IMR-90 (cell line): ENCODE measurements around the gene ITIH6. TPM values are rescaled to one million over a fixed set of nuclear protein-coding genes. Genes with fewer than 3 reads are reported as not detected.
"Not testable (repeated sequence)": the region's sequence is repeated elsewhere in the genome, so short reads cannot be mapped to it uniquely, and the experiment has no call there.

Experiments
- ATAC-seq: fragments of 200-7000 bp; cut with Tn5 transposase; 2 replicates; pipeline ENCODE4 v1.9.1; 2020; ENCODE audit warnings: low read depth, mild to moderate bottlenecking, moderate library complexity
- BruUV-seq: library from RNA; stranded (reverse); fragments of 400-500 nt; replicated peaks from 2 replicates; lab custom pipeline; 2021; lab: Mats Ljungman, UMichigan
- CTCF ChIA-PET: fragments of 300-600 bp; formaldehyde crosslinking; extraction: SDS; loops from one replicate; lab custom pipeline; 2021; ENCODE audit warnings: antibody characterized with exemption; lab: Yijun Ruan, JAX
- POLR2A ChIA-PET: fragments of 300-600 bp; sonication (Branson Sonifier 250); formaldehyde crosslinking; loops from one replicate; lab custom pipeline; 2022; ENCODE audit warnings: antibody characterized with exemption; ENCODE audit not compliant: unreplicated experiment; lab: Charles Lee
- DNase-seq: peaks from one replicate; pipeline ENCODE4 v3.0.0; 2013
- H2AFZ ChIP-seq: replicated peaks from 2 replicates; pipeline ENCODE3; 2013; ENCODE audit warnings: low read length, mild to moderate bottlenecking; ENCODE audit not compliant: poor library complexity
- H2AK5ac ChIP-seq: 2 replicates; pipeline ENCODE4 v1.6.1; 2013; ENCODE audit warnings: low read depth, low read length, inconsistent platforms
- H2AK9ac ChIP-seq: replicated peaks from 2 replicates; pipeline ENCODE3; 2013; ENCODE audit warnings: mild to moderate bottlenecking, low read depth, low read length, moderate library complexity; ENCODE audit not compliant: poor library complexity
- H2BK120ac ChIP-seq: 2 replicates; pipeline ENCODE4 v1.6.1; 2013; ENCODE audit warnings: low read depth, low read length, inconsistent platforms
- H2BK15ac ChIP-seq: 3 replicates; pipeline ENCODE4 v1.6.1; 2013; ENCODE audit warnings: low read depth, low read length, inconsistent platforms
- H2BK20ac ChIP-seq: 2 replicates; pipeline ENCODE4 v1.6.1; 2013; ENCODE audit warnings: low read depth, mild to moderate bottlenecking, inconsistent platforms, low read length, moderate library complexity
- H2BK5ac ChIP-seq: 2 replicates; pipeline ENCODE4 v1.6.1; 2013; ENCODE audit warnings: mild to moderate bottlenecking, low read depth, low read length, inconsistent platforms; ENCODE audit not compliant: poor library complexity, severe bottlenecking
- H3K14ac ChIP-seq: replicated peaks from 2 replicates; pipeline ENCODE4 v1.6.1; 2013; ENCODE audit warnings: low read depth, low read length, inconsistent platforms
- H3K18ac ChIP-seq: 2 replicates; pipeline ENCODE4 v1.6.1; 2013; ENCODE audit warnings: low read depth, low read length, control low read depth
- H3K23ac ChIP-seq: 2 replicates; pipeline ENCODE4 v1.6.1; 2013; ENCODE audit warnings: low read depth, low read length, inconsistent platforms
- H3K27ac ChIP-seq: 2 replicates; pipeline ENCODE4 v1.5.1; 2013; ENCODE audit warnings: mild to moderate bottlenecking, control low read depth, low read length; ENCODE audit not compliant: insufficient read depth
- H3K27me3 ChIP-seq: 2 replicates; pipeline ENCODE4 v1.6.1; 2013; ENCODE audit warnings: low read length; ENCODE audit not compliant: control insufficient read depth, insufficient read depth
- H3K36me3 ChIP-seq: 2 replicates; pipeline ENCODE4 v1.6.1; 2013; ENCODE audit warnings: low read length, mixed read lengths; ENCODE audit not compliant: control insufficient read depth, insufficient read depth
- H3K4ac ChIP-seq: 2 replicates; pipeline ENCODE4 v1.6.1; 2013; ENCODE audit warnings: low read depth, low read length, inconsistent platforms
- H3K4me1 ChIP-seq: 2 replicates; pipeline ENCODE4 v1.6.1; 2013; ENCODE audit warnings: low read length, mixed read lengths; ENCODE audit not compliant: control insufficient read depth, insufficient read depth
- H3K4me2 ChIP-seq: 2 replicates; pipeline ENCODE4 v1.6.1; 2013; ENCODE audit warnings: low read depth, mild to moderate bottlenecking, control low read depth, low read length, moderate library complexity
- H3K4me3 ChIP-seq: 2 replicates; pipeline ENCODE4 v1.5.1; 2013; ENCODE audit warnings: low read depth, mild to moderate bottlenecking, control low read depth, low read length, moderate library complexity; ENCODE audit not compliant: insufficient read depth
- H3K56ac ChIP-seq: 2 replicates; pipeline ENCODE4 v1.6.1; 2013; ENCODE audit warnings: low read length, inconsistent platforms; ENCODE audit not compliant: insufficient read depth; ENCODE audit errors: extremely low read depth
- H3K79me1 ChIP-seq, 2 experiments: 2 replicates each; pipeline ENCODE4 v1.6.1; 2013; ENCODE audit warnings: low read length in 2 of 2, inconsistent platforms in 1 of 2, low read depth in 1 of 2
- H3K9ac ChIP-seq: 2 replicates; pipeline ENCODE4 v1.6.1; 2013; ENCODE audit warnings: low read depth, low read length, control low read depth
- H3K9me1 ChIP-seq: 2 replicates; pipeline ENCODE4 v1.6.1; 2013; ENCODE audit warnings: low read length, inconsistent platforms; ENCODE audit not compliant: insufficient read depth
- H3K9me3 ChIP-seq: 2 replicates; pipeline ENCODE4 v1.6.1; 2013; ENCODE audit warnings: low read length; ENCODE audit not compliant: control insufficient read depth, insufficient read depth
- H4K20me1 ChIP-seq: 2 replicates; pipeline ENCODE4 v1.6.1; 2013; ENCODE audit warnings: low read length, inconsistent platforms; ENCODE audit not compliant: insufficient read depth
- H4K5ac ChIP-seq: 2 replicates; pipeline ENCODE4 v1.6.1; 2013; ENCODE audit warnings: mild to moderate bottlenecking, low read depth, low read length, control low read depth
- H4K8ac ChIP-seq, 2 experiments: 2 replicates each; pipeline ENCODE4 v1.6.1; 2013; ENCODE audit warnings: low read depth in 2 of 2, low read length in 2 of 2, control low read depth in 1 of 2, inconsistent platforms in 1 of 2
- H4K91ac ChIP-seq: 2 replicates; pipeline ENCODE4 v1.6.1; 2013; ENCODE audit warnings: low read depth, low read length, inconsistent platforms; ENCODE audit not compliant: insufficient read depth
- WGBS, 2 experiments: methylation state at CpG; one replicate each; pipeline versions ENCODE4 v1.1.5 to v1.1.7; 2013; ENCODE audit warnings: missing lambda C conversion rate in 2 of 2; ENCODE audit not compliant: insufficient read length in 1 of 2; ENCODE audit errors: extremely low coverage in 2 of 2; 5-methylcytosine and 5-hydroxymethylcytosine counted together
- dilution Hi-C: fragments of 300-500 bp; cut with HindIII; formaldehyde crosslinking; loops from one replicate; pipeline ENCODE4 v1.14.3; 2018; ENCODE audit warnings: low sequenced_read_pairs; ENCODE audit not compliant: unreplicated experiment
- in situ Hi-C: fragments of 300-500 bp; cut with MboI; formaldehyde crosslinking; loops from 3 replicates; pipeline ENCODE4 v1.14.3; 2019; ENCODE audit warnings: low sequenced_read_pairs, inconsistent platforms, mixed read lengths
- intact Hi-C: fragments of 100-400 bp; cut with micrococcal nuclease; formaldehyde crosslinking; loops from 2 replicates; pipeline ENCODE4 v1.10.0; 2022
- polyA plus RNA-seq, 3 experiments: library from polyadenylated mRNA; depleted of rRNA; stranded (reverse); fragments of >200 nt; gene quantifications; 2 replicates each; pipeline ENCODE4 v1.2.3, GENCODE V29; 2012; ENCODE audit warnings: low replicate concordance in 1 of 3
- total RNA-seq: library from RNA; depleted of rRNA; stranded (reverse); fragments of >200 nt; gene quantifications from 2 replicates; pipeline ENCODE4 v1.2.3, GENCODE V29; 2012
- TF ChIP-seq, protein P1 (sequence below): conservative IDR thresholded peaks from 2 replicates; pipeline ENCODE4 v1.5.1; 2012; ENCODE audit warnings: mild to moderate bottlenecking, low read depth, low read length, improper control_type of control experiment

The ITIH6 gene
- total and polyA plus RNA-seq, 2 of the 4 experiments (the other 2 are of a cell fraction), result not detected

DNA sequence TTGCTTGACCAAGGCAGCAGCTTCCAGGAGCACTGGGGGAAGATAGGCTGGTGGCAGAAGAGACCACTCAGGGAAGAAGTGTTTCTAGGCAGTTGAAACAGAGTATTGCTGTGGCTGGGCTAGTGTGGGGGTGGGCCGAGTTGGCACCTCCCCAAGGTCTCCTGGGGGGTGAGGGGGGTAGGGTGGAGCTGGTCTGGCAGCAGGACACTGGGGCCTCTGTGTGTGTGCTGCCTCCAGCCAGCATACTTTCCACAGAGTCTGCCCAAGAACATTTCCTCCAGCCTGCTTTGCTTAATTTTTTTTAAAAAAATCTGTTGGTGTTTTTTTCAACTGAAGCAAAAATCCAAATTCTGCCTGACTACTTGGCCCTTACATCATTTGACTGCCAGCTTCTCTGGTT, 4.0 kb downstream of the ITIH6 start:
- Histone ChIP-seq H3K4me2 (no peak overlapping the region), H3K9me1 (no peaks in the 10 kb centered on the region), H3K9ac (no peak overlapping the region), H4K91ac (no peak overlapping the region), H3K36me3 (no peaks in the 10 kb centered on the region), H3K4me1 (no peaks in the 10 kb centered on the region), H2AK5ac (no peak overlapping the region), H3K56ac (no peak overlapping the region), H2BK5ac (no peak overlapping the region), H4K20me1 (no peaks in the 10 kb centered on the region), H3K27ac (no peak overlapping the region), H3K4me3 (no peak overlapping the region), H4K8ac (no peak overlapping the region), H3K23ac (no peak overlapping the region), H2BK120ac (no peak overlapping the region), H3K9me3 (no peaks in the 10 kb centered on the region), H3K18ac (no peak overlapping the region), H3K27me3 (peaks cover 21% of the 10 kb centered on the region), H3K79me1 (no peaks in the 10 kb centered on the region), H3K14ac (no peak overlapping the region), H2BK20ac (no peak overlapping the region), H2AK9ac (no peak overlapping the region), H2AFZ (no peak overlapping the region), H2BK15ac (no peak overlapping the region), H4K5ac (no peak overlapping the region), H3K4ac (no peak overlapping the region)
- POLR2A ChIA-PET, result no interaction called here
- in situ Hi-C loops (no loop called here), intact Hi-C loops (no loop called here), dilution Hi-C loops (no loop called here)
- CTCF ChIA-PET, result no interaction called here
- ATAC-seq, result no peak
- no TSS peak for BruUV-seq
- DNase-seq, result no peak
- no CpG with 5 or more reads among the region's 1 CpG for WGBS, 2 experiments
- TF ChIP-seq, protein P1, sequence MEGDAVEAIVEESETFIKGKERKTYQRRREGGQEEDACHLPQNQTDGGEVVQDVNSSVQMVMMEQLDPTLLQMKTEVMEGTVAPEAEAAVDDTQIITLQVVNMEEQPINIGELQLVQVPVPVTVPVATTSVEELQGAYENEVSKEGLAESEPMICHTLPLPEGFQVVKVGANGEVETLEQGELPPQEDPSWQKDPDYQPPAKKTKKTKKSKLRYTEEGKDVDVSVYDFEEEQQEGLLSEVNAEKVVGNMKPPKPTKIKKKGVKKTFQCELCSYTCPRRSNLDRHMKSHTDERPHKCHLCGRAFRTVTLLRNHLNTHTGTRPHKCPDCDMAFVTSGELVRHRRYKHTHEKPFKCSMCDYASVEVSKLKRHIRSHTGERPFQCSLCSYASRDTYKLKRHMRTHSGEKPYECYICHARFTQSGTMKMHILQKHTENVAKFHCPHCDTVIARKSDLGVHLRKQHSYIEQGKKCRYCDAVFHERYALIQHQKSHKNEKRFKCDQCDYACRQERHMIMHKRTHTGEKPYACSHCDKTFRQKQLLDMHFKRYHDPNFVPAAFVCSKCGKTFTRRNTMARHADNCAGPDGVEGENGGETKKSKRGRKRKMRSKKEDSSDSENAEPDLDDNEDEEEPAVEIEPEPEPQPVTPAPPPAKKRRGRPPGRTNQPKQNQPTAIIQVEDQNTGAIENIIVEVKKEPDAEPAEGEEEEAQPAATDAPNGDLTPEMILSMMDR, result no peak

- H4K5ac ChIP-seq, H3K4me2 ChIP-seq, H3K56ac ChIP-seq, H2BK15ac ChIP-seq, H4K91ac ChIP-seq, H2AFZ ChIP-seq, H3K14ac ChIP-seq, H3K36me3 ChIP-seq, H3K9me3 ChIP-seq, H2AK5ac ChIP-seq, H3K9ac ChIP-seq, H3K4me1 ChIP-seq, CTCF ChIA-PET, H3K9me1 ChIP-seq, H3K27ac ChIP-seq, POLR2A ChIA-PET, H2BK5ac ChIP-seq, intact Hi-C loops, BruUV-seq, H2BK20ac ChIP-seq, H3K18ac ChIP-seq, H3K23ac ChIP-seq, H4K20me1 ChIP-seq, H2AK9ac ChIP-seq, dilution Hi-C loops, H3K4me3 ChIP-seq, in situ Hi-C loops, DNase-seq, H3K79me1 ChIP-seq, H3K4ac ChIP-seq, H2BK120ac ChIP-seq: not testable (repeated sequence)
- 0 out of 4 replicates have a peak overlapping the region, but pooled peaks of 1 of the 2 experiments have one; percentile 4 for H4K8ac ChIP-seq
- no CpG with 5 or more reads among the region's 5 CpGs for WGBS, 2 experiments
- peaks cover 11% of the 10 kb centered on the region for H3K27me3 ChIP-seq
- ATAC-seq, result peak; percentile 54
These were observed 8.7 kb downstream of the ITIH6 start for GRCh38 chrX:54789405-54789804.
